Limb (tissue), 2 donors: ENCODE data around the gene KLK12.

ENCODE experiments used
- DNase-seq, 2 donors: peaks; one replicate each; pipeline ENCODE4 v3.0.0-alpha.2; 2016; ENCODE audit errors: extremely low spot score in 2 of 2

The KLK12 gene, protein sequence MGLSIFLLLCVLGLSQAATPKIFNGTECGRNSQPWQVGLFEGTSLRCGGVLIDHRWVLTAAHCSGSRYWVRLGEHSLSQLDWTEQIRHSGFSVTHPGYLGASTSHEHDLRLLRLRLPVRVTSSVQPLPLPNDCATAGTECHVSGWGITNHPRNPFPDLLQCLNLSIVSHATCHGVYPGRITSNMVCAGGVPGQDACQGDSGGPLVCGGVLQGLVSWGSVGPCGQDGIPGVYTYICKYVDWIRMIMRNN

DNA sequence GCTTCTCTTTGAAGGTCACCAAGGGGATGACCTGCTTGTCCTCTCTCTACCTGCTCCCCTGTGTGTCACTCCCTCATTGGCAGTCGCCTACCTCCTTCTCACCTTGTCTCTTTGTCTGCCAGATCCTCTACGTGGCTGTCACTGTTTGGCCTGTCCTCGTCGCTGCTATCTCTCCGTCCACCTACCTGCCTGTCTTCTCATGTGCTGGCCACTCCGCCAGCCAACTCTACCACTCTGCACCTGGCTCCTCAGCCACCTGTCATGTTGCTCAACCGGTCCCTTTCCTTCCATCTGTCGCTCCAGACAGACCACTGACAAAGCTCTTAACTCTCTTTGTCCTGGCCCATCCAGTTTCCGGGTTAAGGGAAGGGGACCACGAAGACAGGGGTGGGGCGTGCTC, at the start of gene KLK12:
Gene KLK12, minus strand, starts transcription at position 299 of the 400 bp plus-strand sequence. CDS start 381 bp downstream, outside the sequence.
- DNase-seq, result no peak

DNA sequence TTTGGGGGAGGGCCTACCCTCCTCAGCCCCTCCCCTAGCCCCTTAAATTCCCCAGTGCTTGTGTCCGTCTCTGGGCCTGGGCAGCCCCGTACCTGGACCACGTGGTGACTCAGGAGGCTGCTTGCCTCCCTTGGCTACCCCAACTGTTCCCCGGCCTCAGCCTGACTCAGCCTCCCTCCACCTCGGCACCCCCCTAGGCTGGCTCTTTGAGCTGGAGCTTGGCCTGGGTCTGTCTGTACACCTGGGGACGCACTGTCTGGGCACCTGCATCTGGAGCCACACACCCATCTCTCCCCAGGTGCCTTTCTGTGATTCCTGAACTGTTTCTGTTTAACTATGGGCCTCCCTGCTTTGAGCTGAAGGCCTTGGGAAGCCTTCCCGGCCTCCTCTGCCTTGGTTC, 49.7 kb upstream of the KLK12 start:
- no peak for DNase-seq

DNA sequence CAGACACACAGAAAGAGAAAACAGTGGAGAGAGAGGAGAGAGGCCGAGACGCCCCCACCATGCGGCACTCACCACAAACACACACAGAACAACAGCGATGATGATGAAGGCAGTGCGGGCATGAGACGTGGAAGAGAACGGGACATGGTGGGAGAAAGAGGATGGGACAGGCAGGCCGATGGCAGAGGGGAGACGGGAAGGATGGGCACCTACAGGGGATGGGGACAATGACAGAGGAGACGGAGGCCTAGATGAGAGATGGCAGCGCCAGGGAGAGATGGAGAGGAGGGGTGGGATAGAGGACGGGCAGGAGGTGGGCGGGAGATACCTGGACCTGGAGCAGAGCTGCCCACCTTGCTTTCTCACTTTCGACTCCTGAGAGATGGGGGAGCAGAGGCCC, 49.0 kb upstream of the KLK12 start:
- DNase-seq, result no peak

DNA sequence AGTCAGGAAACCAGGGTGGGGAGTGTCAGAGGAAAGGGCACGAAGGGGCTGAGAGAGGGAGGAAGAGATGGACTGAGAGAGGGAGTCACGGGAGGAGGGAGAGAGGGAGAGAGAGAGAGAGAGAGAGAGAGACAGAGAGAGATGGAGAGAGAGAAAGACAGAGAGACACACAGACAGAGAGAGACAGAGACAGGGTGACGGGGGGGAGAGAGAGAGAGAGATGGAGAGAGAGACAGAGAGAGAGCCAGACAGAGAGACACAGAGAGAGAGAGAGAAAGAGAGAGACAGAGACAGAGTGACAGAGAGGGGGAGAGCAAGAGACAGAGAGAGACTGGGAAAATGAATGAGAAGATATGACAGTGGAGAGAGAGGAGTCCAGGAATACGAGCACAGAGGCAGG, 48.4 kb upstream of the KLK12 start:
- no peak for DNase-seq

DNA sequence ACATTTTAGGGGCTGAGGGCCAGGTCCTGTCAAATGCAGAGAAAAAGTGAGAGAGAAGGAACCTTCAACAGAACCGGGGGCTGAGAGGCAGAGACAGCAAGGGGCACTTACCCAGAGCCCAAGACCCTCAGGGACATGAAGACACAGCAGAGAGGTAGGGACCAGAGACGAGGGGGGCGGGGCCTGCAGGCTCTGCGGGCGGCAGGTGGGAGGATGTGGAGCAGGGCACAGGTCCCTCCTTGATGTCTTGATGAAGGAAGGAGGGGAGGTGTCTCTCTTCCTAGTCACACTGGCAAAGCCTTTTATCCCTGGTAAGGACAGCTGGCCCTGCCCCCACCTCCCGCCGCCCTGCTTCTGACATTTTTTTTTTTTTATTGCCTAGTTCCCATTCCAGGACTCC, 47.8 kb upstream of the KLK12 start, which contains the start of gene KLK14:
Gene KLK14, minus strand, starts transcription at position 277 of the 400 bp plus-strand sequence. Its CDS starts 273 bp downstream, at position 4.
- no peak for DNase-seq

DNA sequence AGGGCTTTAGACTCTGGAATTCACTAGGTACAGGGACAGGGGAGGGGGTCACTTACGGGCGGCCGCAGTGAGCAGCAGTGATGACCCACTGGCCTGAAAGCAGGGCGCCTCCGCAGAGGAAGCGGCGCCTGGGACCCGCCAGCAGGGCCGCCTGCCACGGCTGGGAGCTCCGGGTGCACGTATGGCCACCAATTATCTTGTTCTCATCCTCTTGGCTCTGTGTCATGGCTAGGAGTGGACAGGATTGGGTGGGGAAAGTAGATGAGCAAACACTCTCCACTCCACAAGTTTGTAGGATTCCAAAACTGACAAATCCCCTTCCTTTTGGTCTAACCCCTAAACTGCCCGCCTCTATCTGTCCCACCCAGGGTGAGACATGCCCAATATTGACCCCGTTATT, 46.7 kb upstream of the KLK12 start:
- no peak for DNase-seq

DNA sequence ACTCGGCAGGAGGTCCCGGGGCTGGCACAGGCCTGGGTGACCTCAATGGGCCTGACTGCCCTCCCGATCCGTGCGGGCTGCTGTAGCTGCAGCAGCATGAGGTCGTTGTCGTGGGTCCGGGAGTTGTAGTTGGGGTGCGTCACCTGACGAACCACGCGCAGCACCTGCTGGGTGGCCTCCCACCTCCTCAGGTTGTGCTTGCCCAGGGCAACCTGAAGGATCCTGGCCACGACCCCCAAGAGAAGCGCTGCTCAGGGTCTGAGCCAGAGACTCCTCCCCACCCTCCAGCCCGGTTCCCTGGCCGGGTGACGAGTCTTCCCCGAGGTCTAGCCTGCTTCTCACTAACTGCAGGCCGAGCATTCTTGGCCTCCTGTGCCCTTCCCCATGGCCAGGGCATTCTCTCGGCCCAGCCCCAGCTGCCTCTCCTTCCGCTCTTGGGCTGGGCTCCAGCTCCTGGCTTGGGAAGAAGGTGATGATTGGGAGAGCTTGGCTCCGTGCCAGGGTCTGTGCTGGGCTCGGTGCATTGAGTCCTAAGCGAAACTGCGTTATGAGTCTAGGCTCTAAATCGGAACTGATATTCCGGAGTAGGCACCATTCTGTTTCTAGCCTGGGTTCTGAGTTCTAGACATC, 44.8 kb upstream of the KLK12 start:
- DNase-seq, result no peak

DNA sequence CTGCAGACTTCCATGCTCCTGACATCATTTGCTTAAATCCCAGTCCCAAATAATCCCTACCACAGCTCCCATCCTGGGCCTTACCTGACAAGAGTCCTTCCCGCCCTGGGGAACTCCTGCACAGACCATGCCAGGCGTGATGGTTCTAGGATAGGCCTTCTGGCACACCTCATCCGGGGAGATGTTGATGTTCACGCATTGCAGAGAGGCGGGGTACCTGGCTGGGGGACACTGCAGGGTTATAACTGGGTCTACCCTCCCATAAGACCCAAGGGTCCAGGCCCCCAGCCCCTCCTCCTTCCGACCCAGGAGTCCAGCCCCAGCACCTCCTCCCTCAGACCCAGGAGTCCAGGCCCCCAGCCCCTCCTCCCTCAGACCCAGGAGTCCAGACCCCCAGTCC, 43.9 kb upstream of the KLK12 start:
- DNase-seq, result no peak

DNA sequence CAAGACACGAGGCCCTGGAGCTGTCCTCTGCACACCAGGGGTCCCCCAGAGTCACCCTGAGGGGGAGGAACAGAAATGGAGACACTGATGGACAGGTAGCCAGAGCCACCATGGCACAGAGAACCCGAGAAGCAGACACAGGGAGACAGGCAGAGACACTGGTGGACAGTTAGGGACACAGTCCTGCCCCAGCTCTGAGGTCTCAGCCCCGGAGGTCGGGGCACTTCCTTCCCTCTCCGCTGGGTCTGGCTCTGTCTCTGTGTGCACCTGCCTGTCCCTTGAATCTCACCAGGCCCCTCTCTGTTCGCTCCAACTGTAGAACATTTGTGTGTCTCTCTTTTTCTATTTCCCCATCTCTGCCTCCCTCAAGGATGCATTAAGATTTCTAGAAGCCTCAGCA, 43.3 kb upstream of the KLK12 start:
- no peak for DNase-seq

DNA sequence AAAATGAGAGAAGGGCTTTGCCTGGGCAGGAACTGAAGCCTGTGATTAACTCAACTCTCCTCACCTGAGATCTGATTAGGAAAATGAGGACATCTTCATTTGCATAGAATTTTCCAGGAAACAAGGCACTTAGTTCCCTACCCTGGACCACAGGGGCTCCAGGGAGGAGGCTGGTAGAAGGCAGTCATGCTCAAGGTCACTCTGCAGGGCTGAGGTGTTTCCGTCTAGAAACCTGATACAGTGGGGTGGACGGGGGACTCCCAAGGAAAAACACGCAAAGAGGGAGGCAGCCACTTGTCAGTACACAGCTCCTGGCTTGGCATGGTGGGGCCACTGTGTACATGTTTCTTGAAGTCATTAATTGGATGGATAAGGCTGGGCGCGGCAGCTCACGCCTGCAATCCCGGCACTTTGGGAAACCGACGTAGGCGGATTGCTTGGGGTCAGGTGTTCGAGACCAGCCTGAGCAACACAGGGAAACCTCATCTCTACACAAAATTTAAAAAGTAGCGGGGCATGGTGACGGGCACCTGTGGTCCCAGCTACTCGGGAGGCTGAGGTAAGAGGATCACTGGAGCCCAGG, 41.9 kb upstream of the KLK12 start:
- no peak for DNase-seq

DNA sequence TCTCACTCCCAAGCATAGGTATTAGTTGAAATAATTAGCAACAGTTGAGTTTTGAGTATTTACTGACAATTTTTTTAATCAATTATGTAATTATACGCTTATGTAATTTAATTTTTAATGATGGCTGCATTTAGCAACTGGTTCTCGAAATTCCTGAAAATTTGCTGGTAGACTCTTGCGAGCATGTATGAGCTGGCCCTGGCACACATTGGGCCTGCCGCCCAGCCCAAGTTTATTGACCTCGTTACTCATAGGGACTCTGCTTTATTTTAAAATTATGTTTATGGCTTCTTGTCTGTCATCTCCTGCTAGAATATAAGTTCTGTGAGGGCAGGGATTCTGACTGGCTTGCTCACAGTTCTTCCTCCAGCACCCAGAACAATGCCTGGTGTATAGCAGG, 41.2 kb upstream of the KLK12 start:
- DNase-seq, result no peak

DNA sequence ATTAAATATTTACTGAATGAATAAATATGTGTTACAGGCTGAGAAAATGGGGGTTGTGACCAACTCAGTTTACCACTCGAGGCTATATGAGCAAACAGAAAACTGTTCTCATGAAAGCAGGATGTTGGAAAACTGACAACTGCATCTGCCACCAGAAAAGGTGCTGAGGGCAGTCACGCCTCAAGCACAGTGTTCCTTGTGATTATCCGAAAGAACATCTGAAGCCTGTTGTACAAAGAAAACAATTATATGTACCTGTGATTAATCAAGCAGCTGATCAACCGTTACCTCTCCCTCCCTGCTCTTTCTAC, 36.2 kb upstream of the KLK12 start:
- DNase-seq, result no peak

DNA sequence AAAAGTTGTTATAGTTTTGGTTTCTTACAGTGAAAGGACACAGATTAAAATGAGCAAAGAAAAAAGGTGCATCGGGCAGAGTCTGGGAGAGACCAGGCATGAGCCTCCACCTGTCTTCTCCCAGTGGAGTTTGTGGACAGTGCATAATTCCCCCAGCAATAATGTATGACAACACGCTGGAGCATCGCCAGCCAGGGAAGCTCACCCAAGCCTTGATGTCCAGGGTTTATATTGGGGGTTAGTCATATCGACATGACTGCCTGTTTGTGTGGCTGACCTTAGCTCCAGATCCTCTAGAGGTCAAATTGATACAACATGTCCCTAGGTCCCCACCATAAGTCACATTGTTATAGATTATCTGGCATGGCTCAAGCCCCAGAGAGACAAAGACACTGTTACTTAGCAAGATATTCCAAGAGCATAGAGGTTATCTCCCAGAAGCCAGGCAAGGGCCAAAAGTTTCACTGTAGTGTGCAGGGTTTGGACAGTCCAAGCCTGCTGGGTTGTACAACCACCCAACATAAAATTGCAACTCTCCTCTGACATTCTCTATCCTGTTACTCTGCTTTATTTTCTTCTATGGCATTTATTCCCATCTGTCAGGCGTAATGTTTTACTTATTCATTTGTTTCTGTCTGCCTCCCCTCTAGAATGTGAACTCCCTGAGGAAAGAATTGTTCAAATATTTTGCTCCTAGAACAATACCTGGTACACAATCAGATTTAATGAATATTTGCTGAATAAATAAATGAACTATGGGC, 35.7 kb upstream of the KLK12 start:
- no peak for DNase-seq

DNA sequence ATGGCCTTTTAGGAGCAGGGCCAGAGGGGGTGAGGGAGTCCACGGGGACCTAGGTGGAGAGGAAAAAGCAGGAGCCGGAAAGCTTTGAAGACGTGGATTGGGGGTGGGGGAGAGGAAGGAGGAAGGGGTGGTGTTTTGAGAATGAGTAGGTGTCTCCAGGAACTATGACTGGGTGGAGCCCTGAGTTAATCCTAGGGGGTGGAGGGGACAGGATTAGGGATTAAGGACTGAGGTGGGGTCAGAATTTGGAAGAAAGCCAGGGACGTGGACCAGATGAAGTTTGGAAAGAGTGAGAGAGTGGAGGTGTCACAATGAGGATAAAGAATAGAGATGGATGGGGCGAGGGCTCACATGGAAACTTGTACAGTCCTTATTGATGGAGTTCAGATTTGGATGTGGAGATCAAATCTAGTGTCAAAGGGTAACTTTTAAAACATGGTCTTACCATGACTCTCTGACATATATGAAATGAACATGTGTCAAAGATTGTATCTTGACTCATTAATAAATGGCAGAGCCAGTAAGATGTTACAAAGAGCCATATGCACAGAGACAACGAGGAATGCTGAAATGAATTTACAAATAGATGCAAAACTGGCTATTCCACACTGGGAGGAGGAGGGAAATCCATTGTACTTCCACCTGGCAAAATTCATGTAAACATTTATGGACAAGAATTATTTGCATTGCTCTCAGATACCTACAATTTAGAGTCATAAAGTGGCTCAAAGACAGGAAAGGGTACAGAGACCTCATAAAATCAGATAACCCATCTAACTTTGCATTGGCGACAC, 31.8 kb upstream of the KLK12 start:
- DNase-seq, result no peak

DNA sequence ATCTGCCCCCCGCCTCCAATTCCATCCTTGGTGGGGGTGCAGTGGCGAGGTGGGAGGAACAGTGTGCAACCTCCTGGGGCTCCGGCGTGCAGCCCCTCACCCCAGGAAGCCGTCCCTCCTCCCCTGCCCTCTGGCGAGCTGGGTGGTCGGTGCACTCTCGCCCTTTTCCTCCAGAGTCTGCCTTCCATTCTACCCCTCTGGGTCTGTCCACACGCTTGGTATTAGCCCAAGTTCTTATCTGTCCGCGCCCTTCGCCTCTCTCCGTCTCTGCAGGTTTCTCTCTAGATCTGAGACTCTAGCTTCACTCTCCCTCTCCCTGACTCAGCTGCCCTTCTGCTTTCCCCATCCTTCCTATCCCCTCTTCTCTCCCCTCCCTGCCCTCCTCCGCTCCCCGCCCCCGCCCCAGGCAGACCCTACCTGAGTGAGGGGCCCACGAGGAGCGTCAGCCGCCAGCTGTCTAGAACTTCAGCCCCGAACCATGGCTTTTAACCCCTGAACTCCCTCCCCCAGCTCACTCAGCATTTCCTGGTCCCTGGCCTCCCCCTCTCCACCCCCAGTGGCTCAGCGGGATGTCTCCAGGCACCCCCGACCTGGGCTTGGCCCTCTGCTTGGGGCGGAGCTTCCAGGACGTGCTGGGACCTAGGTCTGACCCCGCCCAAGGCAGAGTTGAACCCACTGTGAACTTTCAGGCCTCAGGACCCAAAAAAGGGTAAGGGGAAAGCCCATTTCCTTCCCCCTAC, 30.6 kb upstream of the KLK12 start:
- DNase-seq, result no peak

DNA sequence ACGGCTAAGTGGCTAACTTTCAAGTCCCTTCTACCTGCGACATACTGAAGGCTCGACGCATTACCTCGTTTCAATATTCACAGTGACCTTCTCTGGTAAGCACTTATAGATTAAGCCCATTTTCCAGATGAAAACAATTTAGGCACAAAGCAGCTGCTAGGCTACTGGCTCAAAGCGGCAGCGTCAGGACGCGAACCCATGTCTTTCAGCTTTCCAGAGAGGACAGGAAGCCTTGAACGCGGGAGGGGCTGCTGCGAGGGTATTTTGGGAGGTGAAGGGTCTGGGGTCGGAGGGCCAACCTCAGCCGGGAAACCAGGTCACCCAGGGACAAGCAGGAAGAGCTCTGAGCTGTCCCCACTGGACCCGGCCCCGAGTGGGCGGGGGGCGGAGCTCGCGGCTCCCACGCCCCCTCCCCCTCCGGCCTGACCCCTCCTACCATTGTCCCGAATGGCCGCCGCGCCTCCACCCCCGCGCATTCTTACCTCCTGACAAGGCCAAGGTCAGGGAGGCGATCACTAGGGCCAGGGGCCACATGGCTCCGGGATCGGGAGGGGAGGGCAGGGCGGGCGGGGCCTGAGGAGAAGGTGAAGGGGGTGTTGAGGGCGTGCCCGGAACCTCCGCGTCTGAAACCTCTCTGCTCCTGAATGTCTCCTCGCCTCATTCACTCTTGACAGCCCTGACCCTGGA, 29.9 kb upstream of the KLK12 start, which contains the start of gene KLK13:
Gene KLK13, minus strand, starts transcription at position 559 of the 687 bp plus-strand sequence. Its CDS starts 25 bp downstream, at position 534.
- no peak for DNase-seq

DNA sequence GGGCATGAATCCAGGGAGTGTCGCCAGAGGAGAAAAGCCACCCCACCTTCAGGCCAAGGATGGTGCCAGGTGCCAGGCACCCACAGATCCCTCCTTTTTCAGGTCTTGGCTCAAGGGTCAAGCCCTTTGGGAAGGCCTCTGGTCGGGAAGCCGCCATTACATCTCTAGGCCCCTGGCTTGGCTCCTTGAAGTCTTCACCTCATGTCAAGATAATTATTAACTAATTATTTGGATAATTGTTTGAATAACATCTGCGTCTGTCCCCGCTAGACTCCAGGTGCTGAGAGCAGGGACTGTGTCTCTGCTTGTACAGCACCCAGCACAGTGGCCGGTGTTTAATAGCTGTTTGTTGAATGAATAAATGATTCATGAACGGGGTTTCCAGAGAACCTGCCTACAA, 28.9 kb upstream of the KLK12 start:
- DNase-seq, result no peak

DNA sequence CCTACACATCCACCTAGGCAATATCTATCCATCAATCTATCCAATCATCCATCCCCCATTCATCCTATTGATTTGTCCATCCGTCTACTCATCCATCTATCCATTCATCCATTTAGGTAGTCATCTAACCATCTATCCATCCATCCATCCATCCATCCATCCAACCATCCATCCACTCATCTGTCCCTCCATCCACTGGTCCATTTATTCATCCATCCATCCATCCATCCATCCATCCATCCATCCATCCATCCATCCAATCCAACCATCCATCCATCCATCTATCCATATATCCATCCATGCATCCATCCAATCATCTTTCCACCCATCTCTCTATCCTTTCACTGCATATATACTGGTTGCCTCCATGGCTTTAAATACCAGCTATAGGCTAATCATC, 26.2 kb upstream of the KLK12 start:
- no peak for DNase-seq

DNA sequence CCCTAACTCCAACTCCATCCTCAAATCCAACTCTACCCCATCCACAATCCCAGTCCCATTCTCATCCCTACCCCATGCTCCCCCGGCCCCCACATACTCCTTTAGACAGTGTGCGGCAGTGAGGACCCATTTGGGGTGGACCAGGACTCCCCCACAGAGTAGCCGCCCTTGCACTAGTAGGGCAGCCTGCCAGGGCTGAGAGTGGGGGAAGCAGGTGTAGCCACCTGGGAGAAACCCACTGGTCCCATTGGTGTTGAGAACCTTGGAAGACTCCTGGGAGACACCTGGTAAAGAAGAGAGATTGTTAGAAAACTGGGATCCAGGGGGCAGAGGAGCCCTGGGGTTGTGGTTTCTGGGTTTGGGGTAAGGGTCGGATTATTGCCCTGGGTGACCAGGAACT, 25.5 kb upstream of the KLK12 start:
- no peak for DNase-seq

DNA sequence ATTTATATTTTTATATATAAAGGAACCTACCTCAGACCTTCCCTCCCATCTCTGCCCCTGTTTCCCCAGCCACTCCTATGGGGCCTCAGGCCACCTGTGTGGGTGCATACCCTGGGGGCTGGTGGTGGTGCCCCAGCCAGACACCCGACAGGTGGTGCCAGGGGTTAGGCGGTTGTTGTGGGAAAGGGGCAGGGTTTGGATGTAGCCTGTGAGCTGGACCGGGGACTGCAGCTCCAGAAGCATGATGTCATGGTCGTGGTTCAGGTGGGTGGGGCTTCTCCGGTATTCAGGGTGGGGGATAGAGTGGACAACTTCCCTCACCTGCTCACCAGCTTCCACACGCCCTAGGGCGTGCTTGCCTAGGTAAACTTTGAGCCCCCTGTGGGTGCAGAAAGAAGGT, 24.9 kb upstream of the KLK12 start:
- no peak for DNase-seq
